GM18505 (cell line): Measurements from ENCODE around the gene IL22.

Experiments
- ATAC-seq: cut with Tn5 transposase; IDR thresholded peaks from one replicate; pipeline ENCODE4 v1.9.1; 2021; ENCODE audit not compliant: unreplicated experiment
- POLR2A ChIP-seq: IDR thresholded peaks from 4 replicates; pipeline ENCODE4 v1.6.1; 2011; ENCODE audit warnings: borderline replicate concordance; ENCODE audit not compliant: insufficient read depth, insufficient read length; ENCODE audit errors: extremely low read depth

IL22 gene

GRCh38 chr12:68199127-68199526 is 54.3 kb downstream of the IL22 start:
- no peak for TF ChIP-seq POLR2A
- ATAC-seq: no peak

DNA sequence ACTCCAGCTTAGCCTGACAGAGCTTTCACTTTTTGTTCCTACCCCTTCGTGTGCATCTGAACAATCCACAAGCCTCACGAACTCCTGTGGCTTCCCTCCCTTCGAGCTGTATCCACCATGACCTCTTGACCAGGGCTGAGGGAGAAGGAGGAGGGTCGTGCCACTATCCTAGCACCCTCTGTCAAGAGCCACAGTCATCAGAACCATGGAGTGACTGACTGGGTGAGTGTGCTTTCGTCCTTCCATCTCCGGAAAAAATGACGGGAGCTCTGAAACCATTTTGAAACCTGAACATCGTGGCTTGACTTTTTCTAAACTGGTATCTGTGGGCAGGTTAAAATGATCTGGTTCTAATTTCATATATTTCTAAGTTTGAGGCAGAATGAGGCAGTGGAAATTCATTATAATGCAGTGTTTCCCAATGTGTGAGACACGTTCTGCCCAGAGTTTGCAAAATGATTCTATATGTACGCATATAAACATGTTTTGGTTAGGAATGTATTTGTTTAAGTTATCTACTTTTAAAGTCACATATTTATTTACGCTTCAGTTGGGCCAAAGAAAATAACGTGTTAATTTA is 54.8 kb downstream of the IL22 start:
- TF ChIP-seq POLR2A: no peak
- no peak for ATAC-seq
